VCaP (cell line): Measurements from ENCODE around the gene LRRC23.
"Not testable (repeated sequence)": the region's sequence is repeated elsewhere in the genome, so short reads cannot be mapped to it uniquely, and the experiment has no call there.

Experiments used
- H3K27ac ChIP-seq: fragments of 450-650 bp; 2 replicates; pipeline ENCODE4 v1.5.1; 2017
- TF ChIP-seq, protein P1 (sequence below): fragments of 450-650 bp; conservative IDR thresholded peaks from 2 replicates; pipeline ENCODE4 v1.5.1; 2017; ENCODE audit warnings: mild to moderate bottlenecking, moderate library complexity

The LRRC23 gene

DNA sequence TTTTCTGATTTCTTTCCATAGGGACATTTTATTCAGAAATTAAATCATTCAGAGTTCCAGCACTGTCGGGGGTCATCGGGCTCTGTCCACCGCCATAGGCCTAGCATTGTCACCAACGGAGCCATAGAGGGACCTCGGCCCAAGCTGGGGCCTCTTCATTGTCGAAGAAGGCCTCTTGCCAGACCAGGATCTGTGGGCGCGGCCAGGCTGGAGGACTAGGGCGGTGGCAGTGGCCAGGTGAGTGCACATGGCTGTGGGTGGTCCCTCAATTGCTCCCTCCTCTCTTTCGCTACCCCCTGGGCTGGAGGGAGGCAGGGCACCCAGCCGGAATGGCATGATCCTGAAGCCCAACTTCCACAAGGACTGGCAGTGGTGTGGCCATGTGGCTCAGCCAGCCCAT is 20.9 kb upstream of the LRRC23 start:
- H3K27ac ChIP-seq: no peak overlapping the region

DNA sequence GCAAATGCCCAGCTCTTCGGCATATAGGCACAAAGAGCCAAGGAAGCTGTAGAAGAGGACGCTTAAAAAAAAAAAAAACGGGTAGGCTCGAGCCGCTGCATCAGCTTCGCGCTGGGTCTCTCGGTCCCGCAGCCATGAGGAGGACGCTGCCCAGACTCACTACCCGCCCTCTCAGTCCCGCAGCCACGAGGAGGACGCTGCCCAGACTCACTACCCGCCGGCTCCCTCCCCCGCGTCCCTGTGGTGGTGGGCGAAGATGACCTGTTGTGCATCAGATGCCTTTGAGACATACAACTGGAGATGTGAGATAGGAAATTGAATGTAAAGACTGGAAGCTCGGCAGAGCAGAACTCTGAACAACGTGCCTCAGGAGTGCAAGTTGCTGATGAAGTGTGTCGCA is 20.1 kb upstream of the LRRC23 start:
- H3K27ac ChIP-seq: no peak overlapping the region

More for the DNA sequence above, 20.9 kb upstream of the LRRC23 start:
- TF ChIP-seq, protein P1, sequence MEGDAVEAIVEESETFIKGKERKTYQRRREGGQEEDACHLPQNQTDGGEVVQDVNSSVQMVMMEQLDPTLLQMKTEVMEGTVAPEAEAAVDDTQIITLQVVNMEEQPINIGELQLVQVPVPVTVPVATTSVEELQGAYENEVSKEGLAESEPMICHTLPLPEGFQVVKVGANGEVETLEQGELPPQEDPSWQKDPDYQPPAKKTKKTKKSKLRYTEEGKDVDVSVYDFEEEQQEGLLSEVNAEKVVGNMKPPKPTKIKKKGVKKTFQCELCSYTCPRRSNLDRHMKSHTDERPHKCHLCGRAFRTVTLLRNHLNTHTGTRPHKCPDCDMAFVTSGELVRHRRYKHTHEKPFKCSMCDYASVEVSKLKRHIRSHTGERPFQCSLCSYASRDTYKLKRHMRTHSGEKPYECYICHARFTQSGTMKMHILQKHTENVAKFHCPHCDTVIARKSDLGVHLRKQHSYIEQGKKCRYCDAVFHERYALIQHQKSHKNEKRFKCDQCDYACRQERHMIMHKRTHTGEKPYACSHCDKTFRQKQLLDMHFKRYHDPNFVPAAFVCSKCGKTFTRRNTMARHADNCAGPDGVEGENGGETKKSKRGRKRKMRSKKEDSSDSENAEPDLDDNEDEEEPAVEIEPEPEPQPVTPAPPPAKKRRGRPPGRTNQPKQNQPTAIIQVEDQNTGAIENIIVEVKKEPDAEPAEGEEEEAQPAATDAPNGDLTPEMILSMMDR: no peak

DNA sequence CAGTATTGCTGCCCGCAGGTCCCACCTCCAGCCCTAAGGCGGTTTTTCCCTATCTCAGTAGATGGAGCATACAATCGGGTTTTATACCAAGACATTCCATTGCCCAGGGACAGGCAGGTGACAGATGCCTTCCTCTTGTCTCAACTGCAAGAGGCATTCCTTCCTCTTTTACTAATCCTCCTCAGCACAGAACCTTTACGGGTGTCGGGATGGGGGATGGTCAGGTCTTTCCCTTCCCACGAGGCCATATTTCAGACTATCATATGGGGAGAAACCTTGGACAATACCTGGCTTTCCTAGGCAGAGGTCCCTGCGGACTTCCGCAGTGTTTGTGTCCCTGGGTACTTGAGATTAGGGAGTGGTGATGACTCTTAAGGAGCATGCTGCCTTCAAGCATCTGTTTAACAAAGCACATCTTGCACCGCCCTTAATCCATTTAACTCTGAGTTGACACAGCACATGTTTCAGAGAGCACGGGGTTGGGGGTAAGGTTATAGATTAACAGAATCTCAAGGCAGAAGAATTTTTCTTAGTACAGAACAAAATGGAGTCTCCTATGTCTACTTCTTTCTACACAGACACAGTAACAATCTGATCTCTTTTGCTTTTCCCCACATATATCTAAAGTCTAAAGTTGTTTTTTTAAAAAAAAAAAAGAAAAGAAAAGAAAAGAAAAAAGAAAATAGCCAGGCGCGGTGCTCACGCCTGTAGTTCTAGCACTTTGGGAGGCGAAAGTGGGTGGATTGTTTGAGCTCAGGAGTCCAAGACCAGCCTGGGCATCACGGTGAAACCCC is 18.2 kb upstream of the LRRC23 start:
- H3K27ac ChIP-seq: peak overlapping the region; percentile 25; the same call in 1 of the 2 replicates

More for the DNA sequence above, 20.1 kb upstream of the LRRC23 start:
- TF ChIP-seq, protein P1: no peak

DNA sequence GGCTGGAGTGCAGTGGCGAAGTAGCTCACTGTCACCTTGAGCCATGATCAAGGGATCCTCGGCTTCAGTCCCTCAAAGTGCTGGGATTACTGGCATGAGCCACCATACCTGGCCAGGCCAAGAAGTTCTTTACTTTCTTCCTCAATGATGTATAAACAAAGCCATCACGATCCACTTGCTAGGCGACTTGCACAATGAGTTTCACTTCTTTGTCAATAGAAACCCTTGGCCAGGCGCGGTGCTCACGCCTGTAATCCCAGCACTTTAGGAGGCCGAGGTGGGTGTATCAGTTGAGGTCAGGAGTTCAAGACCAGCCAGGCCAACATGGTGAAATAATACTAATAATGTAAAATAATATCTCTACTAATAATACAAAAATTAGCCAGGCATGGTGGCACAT is 17.2 kb upstream of the LRRC23 start:
- peak overlapping the region; percentile 25; the same call in 1 of the 2 replicates for H3K27ac ChIP-seq
- TF ChIP-seq, protein P1: no peak

DNA sequence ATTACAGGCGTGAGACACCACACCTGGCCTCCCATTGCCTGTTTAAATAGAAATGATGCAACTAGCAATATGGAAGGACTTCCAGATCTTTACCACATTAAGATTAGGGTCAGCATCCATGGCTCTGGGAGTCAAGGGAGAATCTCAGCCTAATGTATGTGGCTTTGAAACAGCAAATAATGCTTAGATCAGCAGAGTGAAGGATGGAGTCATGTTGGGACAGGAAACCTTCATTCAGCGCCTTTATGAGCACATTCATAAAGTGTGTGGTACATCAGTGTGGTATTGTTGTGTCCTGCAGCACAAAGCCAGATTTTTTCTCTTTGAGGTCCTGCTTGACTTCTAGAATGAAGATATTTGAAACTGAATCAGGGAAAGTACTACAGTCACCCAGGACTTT is 16.3 kb upstream of the LRRC23 start:
- H3K27ac ChIP-seq: no peak overlapping the region
- TF ChIP-seq, protein P1: no peak

DNA sequence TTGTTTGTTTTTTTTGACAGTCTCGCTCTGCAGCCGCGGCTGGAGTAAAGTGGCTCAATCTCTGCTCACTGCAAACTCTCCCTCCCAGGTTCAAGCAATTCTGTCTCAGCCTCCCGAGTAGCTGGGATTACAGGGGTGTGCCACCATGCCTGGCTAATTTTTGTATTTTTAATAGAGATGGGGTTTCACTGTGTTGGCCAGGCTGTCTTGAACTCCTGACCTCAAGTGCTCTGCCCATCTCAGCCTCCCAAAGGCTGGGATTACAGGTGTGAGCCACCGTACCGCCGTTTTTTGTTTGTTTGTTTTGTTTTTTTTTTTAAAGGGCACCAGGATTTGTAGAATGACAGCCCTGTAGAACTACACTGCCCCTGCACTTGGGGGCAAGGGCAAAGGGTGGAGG is 15.8 kb upstream of the LRRC23 start:
- not testable (repeated sequence) for H3K27ac ChIP-seq

DNA sequence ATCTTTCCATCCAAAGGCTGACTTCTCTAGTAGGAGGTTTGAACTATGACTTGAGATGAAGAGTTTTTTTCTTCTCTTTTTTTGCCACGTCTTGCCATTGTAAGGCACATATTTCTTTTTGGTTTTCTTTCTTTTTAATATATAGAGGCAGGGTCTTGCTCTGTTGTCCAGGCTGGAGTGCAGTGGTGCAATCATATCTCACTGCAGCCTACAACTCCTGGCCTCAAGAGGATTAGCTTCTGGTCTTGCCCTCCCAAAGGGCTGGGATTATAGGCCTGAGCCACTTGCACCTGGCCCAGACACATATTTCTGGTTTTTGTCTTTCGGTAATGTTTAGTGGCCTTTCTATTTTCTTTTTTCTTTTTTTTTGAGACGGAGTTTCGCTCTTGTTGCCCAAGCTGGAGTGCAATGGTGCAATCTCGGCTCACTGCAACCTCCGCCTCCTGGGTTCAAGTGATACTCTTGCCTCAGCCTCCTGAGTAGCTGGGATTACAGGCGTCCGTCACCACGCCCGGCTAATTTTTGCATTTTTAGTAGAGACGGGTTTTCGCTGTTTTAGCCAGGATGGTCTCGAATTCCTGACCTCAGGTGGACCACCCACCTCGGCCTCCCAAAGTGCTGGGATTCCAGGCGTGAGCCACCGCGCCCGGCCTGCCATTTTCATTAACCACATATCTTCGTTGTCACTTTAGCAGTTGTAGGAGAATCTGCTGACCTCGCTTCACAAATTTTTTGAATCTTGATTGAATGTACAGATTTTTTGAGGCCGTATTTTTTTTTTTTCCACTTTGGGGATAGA is 14.6 kb upstream of the LRRC23 start:
- peak overlapping the region; percentile 93 for H3K27ac ChIP-seq

DNA sequence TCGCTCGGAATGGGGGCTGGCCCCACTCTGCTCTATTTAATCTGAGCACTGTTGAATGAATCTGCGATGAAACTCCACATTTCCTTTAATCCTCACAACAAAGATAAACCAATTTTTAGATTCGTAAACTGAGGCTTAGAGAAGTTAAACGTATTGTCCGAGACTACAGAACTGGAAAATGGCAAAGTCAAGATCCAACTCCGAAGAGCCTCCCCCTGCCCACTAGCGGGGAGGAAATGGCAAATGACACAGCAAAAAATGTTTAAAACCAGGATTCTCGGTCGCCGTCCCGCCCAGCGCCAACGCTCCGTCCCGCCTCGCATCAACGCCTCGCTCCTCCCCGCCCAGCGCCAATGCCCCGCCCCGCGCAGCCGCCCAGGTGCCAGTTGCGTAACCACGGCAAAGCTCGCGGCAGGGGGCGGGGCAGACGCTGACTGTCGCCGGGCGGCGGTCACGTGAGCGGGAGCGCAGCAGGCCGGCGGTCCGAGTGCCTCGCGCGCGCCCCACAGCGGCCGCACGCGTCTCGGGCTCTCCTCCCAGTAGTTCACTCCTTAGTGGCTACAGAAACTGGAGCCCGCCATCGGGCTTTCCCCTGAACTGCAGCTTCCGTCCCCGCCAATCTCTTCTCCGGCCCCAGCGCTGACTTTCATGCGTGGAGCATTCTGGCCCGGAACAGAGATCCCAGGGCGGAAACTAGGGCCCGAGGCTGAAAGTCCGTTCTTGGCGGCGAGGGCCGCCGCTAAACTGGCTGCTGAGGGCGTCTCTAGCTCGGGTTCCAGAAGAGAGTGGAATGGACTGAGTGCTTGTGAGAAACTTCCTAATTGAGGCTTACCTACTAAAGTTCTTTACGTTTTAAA is 13.6 kb upstream of the LRRC23 start:
- TF ChIP-seq, protein P1: peak; percentile 98

More for the DNA sequence above, 13.6 kb upstream of the LRRC23 start:
- peak overlapping the region; percentile 93 for H3K27ac ChIP-seq
